Measurements from ENCODE around the gene CDK11A. TPM values are rescaled to one million over a fixed set of nuclear protein-coding genes. Genes with fewer than 3 reads are reported as not detected.
A peak's percentile ranks its signal among the peaks of the same experiment; 100 is the strongest.
"Not testable (repeated sequence)": the region's sequence is repeated elsewhere in the genome, so short reads cannot be mapped to it uniquely, and the experiment has no call there.

Gene CDK11A
- polyA plus RNA-seq, 1 of the 3 experiments (the other 2 are of a cell fraction), result 24.0 TPM

- H3K9me2 ChIP-seq; H3K9ac ChIP-seq; H4K20me1 ChIP-seq (ENCODE audit: insufficient read depth); CTCF ChIA-PET; H3K4me2 ChIP-seq; H3K27ac ChIP-seq (ENCODE audit: low read depth in 2 of 2, low read length in 1 of 2); POLR2A ChIA-PET; DNase-seq; H3K79me2 ChIP-seq (ENCODE audit: insufficient read depth); H3F3A ChIP-seq (replicated peaks; ENCODE audit: insufficient read depth); H3K4me1 ChIP-seq (ENCODE audit: control insufficient read depth in 1 of 2, insufficient read depth in 2 of 2, low read depth in 1 of 2, low read length in 1 of 2); H2AFZ ChIP-seq (ENCODE audit: low read depth); H3K4me3 ChIP-seq (ENCODE audit: low read depth in 2 of 2, low read length in 1 of 2); H3K36me3 ChIP-seq (replicated peaks in 1 of 2; ENCODE audit: control insufficient read depth in 1 of 2, insufficient read depth in 2 of 2, low read length in 1 of 2); H3K9me3 ChIP-seq; H3K27me3 ChIP-seq (ENCODE audit: insufficient read depth): not testable (repeated sequence)
- no CpG with 5 or more reads among the region's 20 CpGs for WGBS (ENCODE audit: low lambda C conversion rate)
Measured at GRCh38 chr1:1707897-1708296, 16.3 kb downstream of the CDK11A start.

GRCh38 chr1:1707241-1707640 is 16.9 kb downstream of the CDK11A start:
- H3K27ac ChIP-seq (ENCODE audit: low read depth in 2 of 2, low read length in 1 of 2); H2AFZ ChIP-seq (ENCODE audit: low read depth); H4K20me1 ChIP-seq (ENCODE audit: insufficient read depth); H3K4me3 ChIP-seq (ENCODE audit: low read depth in 2 of 2, low read length in 1 of 2); H3K9me3 ChIP-seq; H3K27me3 ChIP-seq (ENCODE audit: insufficient read depth); CTCF ChIA-PET; H3K4me1 ChIP-seq (ENCODE audit: control insufficient read depth in 1 of 2, insufficient read depth in 2 of 2, low read depth in 1 of 2, low read length in 1 of 2); H3K9me2 ChIP-seq; H3K36me3 ChIP-seq (replicated peaks in 1 of 2; ENCODE audit: control insufficient read depth in 1 of 2, insufficient read depth in 2 of 2, low read length in 1 of 2); DNase-seq; H3F3A ChIP-seq (replicated peaks; ENCODE audit: insufficient read depth); H3K79me2 ChIP-seq (ENCODE audit: insufficient read depth); H3K9ac ChIP-seq; POLR2A ChIA-PET; H3K4me2 ChIP-seq: not testable (repeated sequence)
- WGBS (ENCODE audit: low lambda C conversion rate), result no CpG with 5 or more reads among the region's 23 CpGs

GRCh38 chr1:1705623-1706022 is 18.5 kb downstream of the CDK11A start:
- H3K27ac ChIP-seq (ENCODE audit: low read depth in 2 of 2, low read length in 1 of 2); H3K9me3 ChIP-seq; H3K9me2 ChIP-seq; H4K20me1 ChIP-seq (ENCODE audit: insufficient read depth); H3K79me2 ChIP-seq (ENCODE audit: insufficient read depth); DNase-seq; H2AFZ ChIP-seq (ENCODE audit: low read depth); H3K4me1 ChIP-seq (ENCODE audit: control insufficient read depth in 1 of 2, insufficient read depth in 2 of 2, low read depth in 1 of 2, low read length in 1 of 2); H3K27me3 ChIP-seq (ENCODE audit: insufficient read depth); POLR2A ChIA-PET; H3F3A ChIP-seq (replicated peaks; ENCODE audit: insufficient read depth); H3K4me3 ChIP-seq (ENCODE audit: low read depth in 2 of 2, low read length in 1 of 2); H3K9ac ChIP-seq; CTCF ChIA-PET; H3K4me2 ChIP-seq; H3K36me3 ChIP-seq (replicated peaks in 1 of 2; ENCODE audit: control insufficient read depth in 1 of 2, insufficient read depth in 2 of 2, low read length in 1 of 2): not testable (repeated sequence)
- WGBS (ENCODE audit: low lambda C conversion rate), result no CpG with 5 or more reads among the region's 10 CpGs

- H3F3A ChIP-seq (replicated peaks; ENCODE audit: insufficient read depth); H3K27ac ChIP-seq (ENCODE audit: low read depth in 2 of 2, low read length in 1 of 2); CTCF ChIA-PET; H3K9me3 ChIP-seq; H3K27me3 ChIP-seq (ENCODE audit: insufficient read depth); H4K20me1 ChIP-seq (ENCODE audit: insufficient read depth); H3K4me1 ChIP-seq (ENCODE audit: control insufficient read depth in 1 of 2, insufficient read depth in 2 of 2, low read depth in 1 of 2, low read length in 1 of 2); H3K79me2 ChIP-seq (ENCODE audit: insufficient read depth); H3K9ac ChIP-seq; H2AFZ ChIP-seq (ENCODE audit: low read depth); H3K36me3 ChIP-seq (replicated peaks in 1 of 2; ENCODE audit: control insufficient read depth in 1 of 2, insufficient read depth in 2 of 2, low read length in 1 of 2); H3K4me2 ChIP-seq; POLR2A ChIA-PET; H3K9me2 ChIP-seq; H3K4me3 ChIP-seq (ENCODE audit: low read depth in 2 of 2, low read length in 1 of 2): not testable (repeated sequence)
- WGBS (ENCODE audit: low lambda C conversion rate), result 69% methylated on average over 5 of the region's 27 CpGs
- DNase-seq, result peak; percentile 5
Measured at GRCh38 chr1:1704284-1704957, 19.7 kb downstream of the CDK11A start.

Measured in SK-N-SH (cell line).